ENCODE results near the gene CLBA1. TPM values are rescaled to one million over a fixed set of nuclear protein-coding genes. Genes with fewer than 3 reads are reported as not detected.

Gene CLBA1
- total RNA-seq, 4 donors from 2014 or later, result 16.8 to 31.6 (median 20.9) TPM

GRCh38 chr14:104953896-104954656 lies 31.5 kb upstream of the CLBA1 start:
- Histone ChIP-seq H3K4me3 (replicated peaks in 1 of 3) (no peak overlapping the region), H3K4me1 (peaks cover 0 to 9% of the 10 kb centered on the region in 2 donors), H3K36me3 (no peaks in the 10 kb centered on the region), H3K27ac (no peak overlapping the region), H3K27me3 (no peaks in the 10 kb centered on the region), H3K9me3 (no peaks in the 10 kb centered on the region)
- no peak for DNase-seq
- TF ChIP-seq, protein P1, sequence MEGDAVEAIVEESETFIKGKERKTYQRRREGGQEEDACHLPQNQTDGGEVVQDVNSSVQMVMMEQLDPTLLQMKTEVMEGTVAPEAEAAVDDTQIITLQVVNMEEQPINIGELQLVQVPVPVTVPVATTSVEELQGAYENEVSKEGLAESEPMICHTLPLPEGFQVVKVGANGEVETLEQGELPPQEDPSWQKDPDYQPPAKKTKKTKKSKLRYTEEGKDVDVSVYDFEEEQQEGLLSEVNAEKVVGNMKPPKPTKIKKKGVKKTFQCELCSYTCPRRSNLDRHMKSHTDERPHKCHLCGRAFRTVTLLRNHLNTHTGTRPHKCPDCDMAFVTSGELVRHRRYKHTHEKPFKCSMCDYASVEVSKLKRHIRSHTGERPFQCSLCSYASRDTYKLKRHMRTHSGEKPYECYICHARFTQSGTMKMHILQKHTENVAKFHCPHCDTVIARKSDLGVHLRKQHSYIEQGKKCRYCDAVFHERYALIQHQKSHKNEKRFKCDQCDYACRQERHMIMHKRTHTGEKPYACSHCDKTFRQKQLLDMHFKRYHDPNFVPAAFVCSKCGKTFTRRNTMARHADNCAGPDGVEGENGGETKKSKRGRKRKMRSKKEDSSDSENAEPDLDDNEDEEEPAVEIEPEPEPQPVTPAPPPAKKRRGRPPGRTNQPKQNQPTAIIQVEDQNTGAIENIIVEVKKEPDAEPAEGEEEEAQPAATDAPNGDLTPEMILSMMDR (IDR thresholded peaks at IDR 0.05), result no peak
- no peak for TF ChIP-seq POLR2A (IDR thresholded peaks at IDR 0.05)
- intact Hi-C loops (cut with DNase I), result no loop called here
- 89 to 90% methylated on average over 21 to 26 of the region's 26 CpGs for WGBS, 2 donors

GRCh38 chr14:104954746-104955395 lies 30.7 kb upstream of the CLBA1 start:
- peaks cover 0 to 9% of the 10 kb centered on the region in 2 donors for H3K4me1 ChIP-seq
- H3K27ac ChIP-seq, result no peak overlapping the region
- no peaks in the 10 kb centered on the region for H3K9me3 ChIP-seq
- H3K4me3 ChIP-seq (replicated peaks in 1 of 3), result no peak overlapping the region
- TF ChIP-seq, protein P1 (IDR thresholded peaks at IDR 0.05), result no peak
- no peak for TF ChIP-seq POLR2A (IDR thresholded peaks at IDR 0.05)
- no peak for DNase-seq
- 84% methylated on average over 13 of the region's 13 CpGs for WGBS, 2 donors
- no peaks in the 10 kb centered on the region for H3K27me3 ChIP-seq
- intact Hi-C loops (cut with DNase I), result no loop called here
- H3K36me3 ChIP-seq, result no peaks in the 10 kb centered on the region

DNA sequence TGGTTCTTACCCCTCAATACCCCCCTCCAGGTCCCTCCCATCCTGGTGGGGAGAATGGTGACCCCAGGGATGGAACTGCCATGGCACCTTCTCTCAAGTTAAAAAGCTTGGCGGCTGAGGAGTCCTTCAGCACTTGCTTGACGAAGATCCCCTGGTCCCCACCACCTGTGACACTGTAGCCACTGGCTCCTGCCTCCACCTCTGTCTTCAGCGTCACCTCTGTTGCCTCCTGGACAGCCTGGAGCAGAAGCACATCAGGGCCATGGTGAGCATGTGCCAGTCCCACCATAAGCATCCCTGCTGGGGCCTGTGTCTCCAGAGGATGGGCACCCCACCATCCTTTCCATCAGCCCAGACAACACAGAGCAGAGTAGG lies 30.2 kb upstream of the CLBA1 start:
- Histone ChIP-seq H3K4me1 (peaks cover 0 to 9% of the 10 kb centered on the region in 2 donors), H3K4me3 (replicated peaks in 1 of 3) (no peak overlapping the region), H3K27me3 (no peaks in the 10 kb centered on the region), H3K27ac (no peak overlapping the region), H3K36me3 (no peaks in the 10 kb centered on the region), H3K9me3 (no peaks in the 10 kb centered on the region)
- DNase-seq, result no peak
- WGBS, 2 donors, result 92 to 97% methylated on average over 2 to 3 of the region's 3 CpGs
- intact Hi-C loops (cut with DNase I), result no loop called here
- TF ChIP-seq POLR2A (IDR thresholded peaks at IDR 0.05), result no peak
- TF ChIP-seq, protein P1 (IDR thresholded peaks at IDR 0.05), result no peak

DNA sequence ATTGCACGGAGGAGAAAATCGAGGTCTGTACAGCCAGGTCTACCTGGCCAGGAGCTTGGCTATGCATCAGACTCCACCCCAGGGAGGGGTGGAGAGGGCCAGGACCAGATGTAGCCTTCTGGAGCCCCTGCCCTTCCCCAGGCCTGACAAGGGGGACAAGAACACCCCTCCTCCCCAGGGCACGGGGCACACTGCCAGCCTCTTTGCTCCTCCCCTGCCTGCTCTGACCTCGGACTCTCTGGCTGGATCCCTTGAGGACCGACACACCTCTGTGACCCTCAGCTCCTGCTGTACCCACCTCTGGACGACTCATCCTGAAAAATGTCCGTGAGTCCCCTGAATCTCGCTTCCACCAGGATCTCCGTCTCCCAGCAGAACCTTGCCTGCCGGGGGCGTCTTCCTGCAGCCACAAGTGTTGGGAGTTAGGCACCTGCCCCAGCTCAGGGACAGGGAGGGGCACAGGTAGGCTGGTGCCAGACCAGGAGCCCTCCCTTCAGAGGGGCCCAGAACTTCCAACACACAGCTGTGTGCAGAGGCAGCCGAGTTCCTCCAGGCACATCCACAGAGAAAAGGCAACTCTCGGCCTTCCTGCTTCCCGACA lies 29.2 kb upstream of the CLBA1 start:
- Histone ChIP-seq H3K4me1 (peaks cover 0 to 9% of the 10 kb centered on the region in 2 donors), H3K36me3 (no peaks in the 10 kb centered on the region), H3K27ac (no peak overlapping the region), H3K4me3 (replicated peaks in 1 of 3) (no peak overlapping the region), H3K9me3 (no peaks in the 10 kb centered on the region), H3K27me3 (no peaks in the 10 kb centered on the region)
- intact Hi-C loops (cut with DNase I), result no loop called here
- TF ChIP-seq, protein P1 (IDR thresholded peaks at IDR 0.05), result no peak
- TF ChIP-seq POLR2A (IDR thresholded peaks at IDR 0.05), result no peak
- WGBS, 2 donors, result 79 to 80% methylated on average over 11 to 13 of the region's 14 CpGs
- DNase-seq, result no peak
